Spinal cord (tissue), 10 donors: ENCODE measurements around the gene BBX. TPM values are rescaled to one million over a fixed set of nuclear protein-coding genes. Genes with fewer than 3 reads are reported as not detected.

Experiments
- DNase-seq, 6 donors: peaks; one replicate each; pipeline versions ENCODE4 v3.0.0 to v3.0.0-alpha.2; 2013 to 2015; ENCODE audit warnings: low spot score in 6 of 6, low read depth in 4 of 6
- H3K27ac ChIP-seq: one replicate; pipeline ENCODE4 v1.5.1; 2013; ENCODE audit warnings: low read depth, low read length, control low read depth
- H3K27me3 ChIP-seq: one replicate; pipeline ENCODE4 v1.6.1; 2013; ENCODE audit warnings: low read length; ENCODE audit not compliant: control insufficient read depth, insufficient read depth
- H3K36me3 ChIP-seq: one replicate; pipeline ENCODE4 v1.6.1; 2013; ENCODE audit warnings: low read length; ENCODE audit not compliant: control insufficient read depth, insufficient read depth
- H3K4me1 ChIP-seq: one replicate; pipeline ENCODE4 v1.6.1; 2013; ENCODE audit warnings: low read length; ENCODE audit not compliant: control insufficient read depth, insufficient read depth
- H3K4me3 ChIP-seq: one replicate; pipeline ENCODE4 v1.5.1; 2013; ENCODE audit warnings: low read depth, low read length, control low read depth
- H3K9me3 ChIP-seq: one replicate; pipeline ENCODE4 v1.6.1; 2013; ENCODE audit warnings: low read length; ENCODE audit not compliant: control insufficient read depth, insufficient read depth
- WGBS: methylation state at CpG from one replicate; pipeline ENCODE4 v1.1.5; 2013; ENCODE audit warnings: missing lambda C conversion rate; ENCODE audit not compliant: insufficient coverage; 5-methylcytosine and 5-hydroxymethylcytosine counted together
- polyA plus RNA-seq, 2 donors: library from polyadenylated mRNA; unstranded; fragments of 120-200 nt; gene quantifications; one replicate each; pipeline ENCODE4 v1.2.1, GENCODE V29; 2013; ENCODE audit not compliant: insufficient read length in 2 of 2
- total RNA-seq, 2 donors: library from RNA; depleted of rRNA in 1 of 2; stranded (reverse); fragments of 120-200 nt in 1 of 2; fragments of >200 nt in 1 of 2; gene quantifications; one replicate each; pipeline versions ENCODE4 v1.2.3 to v1.2.4, GENCODE V29; 2013 to 2014
- donor health status: healthy.

The BBX gene
- total and polyA plus RNA-seq, 4 donors, result 20.6 to 72.0 (median 49.1) TPM

DNA sequence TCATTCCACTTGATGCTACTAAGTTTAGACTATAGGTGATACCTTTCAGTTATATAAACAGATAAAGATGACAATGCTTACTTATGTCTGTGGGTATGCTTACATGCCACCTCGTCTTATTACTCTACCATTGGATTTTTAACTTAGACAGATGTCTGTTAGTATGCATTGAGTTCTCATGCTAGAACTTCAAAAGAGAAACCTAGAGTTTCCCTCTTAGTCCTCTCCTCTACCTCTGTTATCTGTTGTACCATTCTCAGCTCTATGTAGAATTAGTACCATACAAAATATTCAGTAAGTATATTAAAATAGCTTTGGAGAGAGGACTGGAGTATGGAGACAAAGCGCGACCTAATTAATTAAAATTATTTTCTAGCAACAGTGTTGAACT lies 111.3 kb downstream of the BBX start:
- DNase-seq, result no peak
- Histone ChIP-seq H3K27ac (no peak overlapping the region), H3K4me1 (no peaks in the 10 kb centered on the region), H3K27me3 (no peaks in the 10 kb centered on the region), H3K36me3 (no peaks in the 10 kb centered on the region), H3K9me3 (no peaks in the 10 kb centered on the region), H3K4me3 (no peak overlapping the region)
- WGBS, result no CpG with 5 or more reads among the region's 3 CpGs

DNA sequence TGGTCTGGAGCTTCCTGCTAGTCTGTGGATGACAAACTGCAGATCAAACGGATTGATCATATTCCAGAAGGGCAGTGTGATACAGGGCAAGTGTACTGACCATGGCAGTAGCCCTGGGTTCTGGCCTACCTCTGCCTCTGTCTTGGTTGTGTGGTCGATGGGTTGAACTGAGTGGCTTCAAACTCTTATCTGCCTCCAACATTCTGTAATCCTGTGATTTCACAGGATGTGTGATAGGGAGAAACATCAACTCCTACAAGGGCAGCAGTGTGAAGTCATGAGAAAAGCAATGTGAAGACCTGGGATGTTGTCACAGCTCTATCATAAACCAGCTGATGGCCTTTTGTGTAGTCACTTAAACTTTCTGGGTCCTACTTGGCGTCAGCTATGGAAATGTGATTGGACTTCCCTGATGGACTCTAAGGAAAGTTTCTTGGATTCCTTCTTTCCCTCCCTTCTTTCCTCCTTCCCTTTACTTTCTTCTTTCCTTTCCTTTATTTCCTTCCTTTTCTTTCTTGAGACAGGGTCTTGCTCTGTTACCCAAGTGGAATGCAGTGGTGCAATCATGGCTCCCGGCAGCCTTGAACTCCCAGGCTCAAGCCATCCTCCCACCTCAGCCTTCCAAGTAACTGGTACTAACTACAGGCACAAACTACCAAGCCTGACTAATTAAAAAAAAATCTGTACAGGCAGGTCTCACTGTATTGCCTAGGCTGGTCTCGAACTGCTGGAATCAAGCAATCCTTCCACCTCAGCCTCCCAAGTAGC lies 114.8 kb downstream of the BBX start:
- Histone ChIP-seq H3K27ac (no peak overlapping the region), H3K4me3 (no peak overlapping the region), H3K36me3 (no peaks in the 10 kb centered on the region), H3K4me1 (no peaks in the 10 kb centered on the region), H3K9me3 (no peaks in the 10 kb centered on the region), H3K27me3 (no peaks in the 10 kb centered on the region)
- 100% methylated on average over 3 of the region's 5 CpGs for WGBS
- DNase-seq, result no peak

DNA sequence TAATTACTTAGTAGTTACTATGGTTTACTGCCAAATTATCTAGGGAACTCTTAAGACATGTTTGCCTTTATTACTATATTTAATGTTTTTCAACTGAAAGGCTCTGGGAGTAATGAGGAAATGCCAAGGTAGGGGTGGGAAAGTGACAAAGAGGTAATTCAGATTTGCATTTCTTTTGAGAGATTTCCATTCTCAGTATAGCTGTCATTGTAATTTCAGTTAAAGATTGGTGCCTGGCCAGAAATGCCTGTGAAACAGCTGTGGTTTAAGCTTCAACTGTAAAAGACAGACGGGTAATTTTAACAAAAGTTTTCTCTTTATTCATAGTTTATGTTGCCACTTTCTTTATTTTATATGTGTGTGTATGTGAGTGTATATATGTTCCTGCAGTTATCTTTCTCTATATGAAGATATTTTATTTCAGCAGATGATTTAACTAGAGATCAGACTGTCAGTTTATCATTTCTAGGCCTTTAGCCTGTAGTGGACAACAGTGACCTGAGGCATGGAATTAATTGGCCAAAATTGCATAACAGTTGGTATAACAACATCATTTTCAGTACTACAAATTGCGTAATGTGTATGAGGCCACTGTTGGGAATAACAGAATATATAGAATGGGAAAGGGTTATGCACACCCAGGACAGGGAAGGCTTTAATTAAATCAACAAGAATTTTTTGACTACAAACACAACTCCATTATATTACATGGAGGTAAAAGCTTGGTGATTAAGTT lies 119.0 kb downstream of the BBX start:
- Histone ChIP-seq H3K9me3 (no peaks in the 10 kb centered on the region), H3K27ac (no peak overlapping the region), H3K4me1 (no peaks in the 10 kb centered on the region), H3K27me3 (no peaks in the 10 kb centered on the region), H3K4me3 (no peak overlapping the region), H3K36me3 (no peaks in the 10 kb centered on the region)
- WGBS, result no CpG with 5 or more reads among the region's 2 CpGs
- peak in 1 of 6 donors; percentile 30 for DNase-seq

DNA sequence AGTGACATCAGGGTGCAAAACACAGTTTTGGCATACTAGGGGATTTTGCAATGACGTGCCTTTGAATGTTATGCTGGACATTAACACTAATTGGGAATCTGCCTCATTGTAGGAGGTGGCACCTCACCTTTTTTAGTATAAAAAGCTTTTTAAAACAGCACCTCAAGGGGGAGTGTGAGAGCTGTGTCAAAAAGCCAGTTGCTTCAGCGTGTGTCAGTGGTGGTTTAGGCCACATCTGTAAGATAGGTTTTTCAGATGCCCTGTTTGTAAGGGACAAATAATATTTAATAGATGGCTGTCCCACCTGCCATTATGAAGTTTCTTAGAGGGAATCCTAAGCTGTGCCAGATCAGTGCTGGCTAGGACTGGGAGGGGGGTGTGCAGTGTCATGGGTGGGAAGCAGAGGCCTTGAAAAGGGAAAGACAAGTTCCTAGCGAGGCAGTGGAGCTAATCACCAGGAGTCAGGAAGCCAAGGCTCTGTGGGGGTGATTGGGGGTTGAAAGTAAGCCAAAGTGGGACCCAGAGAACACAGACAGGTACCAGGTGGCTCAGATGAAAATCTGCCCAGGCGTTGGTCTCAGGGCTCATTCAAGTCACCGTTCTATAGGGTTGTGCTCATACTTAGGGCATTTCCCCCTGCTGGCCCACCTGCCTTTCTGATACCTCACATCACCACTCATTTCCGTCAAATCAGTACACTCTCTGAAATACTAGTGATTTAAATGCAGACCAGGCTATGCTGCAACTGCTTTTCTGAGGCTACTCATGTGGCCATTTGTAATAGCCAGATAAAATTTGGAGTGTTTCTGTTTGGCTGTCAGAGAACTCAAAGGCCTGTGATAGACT lies 120.5 kb downstream of the BBX start:
- no peak overlapping the region for H3K27ac ChIP-seq
- H3K36me3 ChIP-seq, result no peaks in the 10 kb centered on the region
- 76% methylated on average over 5 of the region's 6 CpGs for whole genome bisulfite sequencing
- H3K4me1 ChIP-seq, result no peaks in the 10 kb centered on the region
- H3K4me3 ChIP-seq, result no peak overlapping the region
- DNase-seq, result no peak
- H3K27me3 ChIP-seq, result no peaks in the 10 kb centered on the region
- no peaks in the 10 kb centered on the region for H3K9me3 ChIP-seq

DNA sequence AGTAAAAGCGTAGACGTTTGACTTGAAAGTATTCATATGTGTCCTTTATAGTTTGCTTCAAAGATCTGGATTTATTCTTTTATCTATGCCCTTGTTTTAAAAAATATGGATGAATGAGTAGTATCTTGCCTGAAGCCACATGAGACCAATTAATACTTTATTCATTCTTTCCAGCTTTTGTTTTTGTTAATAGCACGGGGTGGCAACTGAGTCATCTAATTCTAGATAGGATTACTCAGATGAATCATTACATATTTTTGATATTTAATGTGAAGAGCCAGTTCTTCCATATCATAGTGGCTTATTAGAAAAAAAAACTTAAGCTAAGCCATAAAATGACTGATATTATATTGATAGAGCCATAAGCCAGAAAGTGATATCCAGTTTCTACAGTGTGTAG lies 121.9 kb downstream of the BBX start:
- Histone ChIP-seq H3K4me1 (no peaks in the 10 kb centered on the region), H3K36me3 (no peaks in the 10 kb centered on the region), H3K27me3 (no peaks in the 10 kb centered on the region), H3K9me3 (no peaks in the 10 kb centered on the region), H3K27ac (no peak overlapping the region), H3K4me3 (no peak overlapping the region)
- DNase-seq, result no peak
- WGBS, result no CpG with 5 or more reads among the region's 3 CpGs

DNA sequence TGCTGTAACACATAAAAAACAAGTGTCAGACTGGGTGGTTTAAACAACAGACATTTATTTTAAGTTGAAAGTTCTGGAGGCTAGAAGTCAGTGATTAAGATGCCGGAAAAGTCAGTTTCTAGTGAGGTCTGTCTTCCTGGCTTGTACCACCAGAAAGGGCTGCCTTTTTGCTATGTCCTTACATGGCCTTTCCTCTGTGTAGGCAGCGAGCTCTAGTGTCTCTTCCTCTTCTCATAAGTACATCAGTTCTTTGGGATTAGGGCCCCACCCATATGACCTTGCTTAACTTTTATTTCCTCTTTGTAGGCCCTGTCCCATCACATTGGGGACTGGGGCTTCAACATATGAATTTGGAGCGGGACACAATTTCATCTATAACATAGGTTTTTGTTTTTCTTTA lies 128.0 kb downstream of the BBX start:
- no peak for DNase-seq
- WGBS, result 91% methylated on average over 1 of the region's 3 CpGs
- no peak overlapping the region for H3K4me3 ChIP-seq
- H3K9me3 ChIP-seq, result no peaks in the 10 kb centered on the region
- no peaks in the 10 kb centered on the region for H3K27me3 ChIP-seq
- H3K36me3 ChIP-seq, result no peaks in the 10 kb centered on the region
- H3K27ac ChIP-seq, result no peak overlapping the region
- no peaks in the 10 kb centered on the region for H3K4me1 ChIP-seq

DNA sequence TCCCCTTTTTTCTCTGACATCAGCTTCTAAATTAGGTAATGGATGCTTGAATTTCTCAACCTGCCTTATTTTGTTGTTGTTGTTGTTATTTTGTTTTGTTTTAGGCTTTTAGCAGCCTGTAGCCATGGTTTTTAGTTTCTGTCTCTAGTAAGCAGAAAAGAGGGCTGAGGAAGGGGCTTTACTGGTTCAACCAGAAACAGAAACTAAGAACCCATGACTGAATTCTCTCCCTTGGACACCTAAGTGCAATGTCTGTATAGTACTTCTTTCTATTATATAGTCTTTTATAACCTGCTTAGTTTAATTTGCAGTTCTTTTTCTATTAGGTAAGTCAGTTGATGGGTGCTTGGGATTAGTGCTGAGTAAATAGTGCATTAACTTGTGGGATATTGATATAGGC lies 129.0 kb downstream of the BBX start:
- H3K27me3 ChIP-seq, result no peaks in the 10 kb centered on the region
- DNase-seq, result no peak
- H3K27ac ChIP-seq, result no peak overlapping the region
- H3K4me3 ChIP-seq, result no peak overlapping the region
- H3K4me1 ChIP-seq, result no peaks in the 10 kb centered on the region
- H3K9me3 ChIP-seq, result no peaks in the 10 kb centered on the region
- no peaks in the 10 kb centered on the region for H3K36me3 ChIP-seq

DNA sequence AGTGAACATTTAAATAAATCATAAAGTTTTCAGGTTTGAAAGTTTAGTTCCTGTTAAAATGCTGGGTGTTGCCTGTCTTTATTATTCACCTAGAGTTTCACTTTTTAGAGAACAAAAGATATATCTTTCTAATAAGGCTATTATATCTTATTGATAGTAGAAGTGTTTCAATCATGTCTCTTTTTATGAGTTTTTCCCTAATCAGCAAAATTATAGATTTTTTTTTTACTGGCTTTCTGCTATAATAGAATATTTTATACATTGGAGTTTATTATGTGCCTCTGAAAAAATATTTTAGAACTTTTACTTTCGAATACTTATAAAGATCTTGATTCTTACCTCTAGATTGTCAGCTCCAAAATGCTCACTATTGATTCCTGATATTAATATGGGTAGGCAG lies 131.5 kb downstream of the BBX start:
- DNase-seq, result no peak
- no CpG with 5 or more reads among the region's 1 CpG for WGBS
- Histone ChIP-seq H3K4me1 (no peaks in the 10 kb centered on the region), H3K9me3 (no peaks in the 10 kb centered on the region), H3K27ac (no peak overlapping the region), H3K36me3 (no peaks in the 10 kb centered on the region), H3K4me3 (no peak overlapping the region), H3K27me3 (no peaks in the 10 kb centered on the region)

DNA sequence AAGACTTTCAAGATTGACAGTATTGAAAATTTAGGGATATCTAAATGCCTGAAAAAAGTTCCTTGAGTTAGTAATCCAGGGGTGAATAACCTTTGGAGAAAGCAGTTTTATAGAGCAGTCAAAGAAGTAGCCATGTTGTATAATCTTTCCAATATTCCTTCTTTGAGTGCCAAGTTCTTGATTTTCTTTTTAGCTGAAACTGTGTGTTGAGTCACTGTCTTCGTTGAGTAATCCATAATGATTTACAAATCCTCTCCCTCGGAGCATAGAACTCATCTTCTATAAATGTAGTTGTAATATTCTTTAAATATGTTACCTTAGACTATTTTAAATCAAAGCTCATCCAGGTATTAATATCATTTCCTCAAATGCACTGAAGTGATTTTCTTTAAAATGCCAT lies 135.2 kb downstream of the BBX start:
- Histone ChIP-seq H3K9me3 (no peaks in the 10 kb centered on the region), H3K27ac (no peak overlapping the region), H3K4me1 (no peaks in the 10 kb centered on the region), H3K27me3 (no peaks in the 10 kb centered on the region), H3K4me3 (no peak overlapping the region), H3K36me3 (no peaks in the 10 kb centered on the region)
- no CpG with 5 or more reads among the region's 2 CpGs for WGBS
- DNase-seq, result no peak
